Activated gamma-delta T cell treated with Interleukin-2 at 50 U/mL for 16 hours (primary cell): ENCODE measurements around the gene CACNB2.
"Not testable (repeated sequence)": the region's sequence is repeated elsewhere in the genome, so short reads cannot be mapped to it uniquely, and the experiment has no call there.

Experiments
- DNase-seq: peaks from one replicate; pipeline ENCODE4 v3.0.0-alpha.2; 2020

Gene CACNB2

GRCh38 chr10:18202680-18203460 is 62.6 kb downstream of the CACNB2 start:
- no peak for DNase-seq

- DNase-seq, result no peak
Measured at GRCh38 chr10:18203471-18203870, 63.2 kb downstream of the CACNB2 start.

- no peak for DNase-seq
Measured at GRCh38 chr10:18204039-18204835, 64.0 kb downstream of the CACNB2 start.

- DNase-seq, result no peak
Measured at GRCh38 chr10:18205098-18205834, 65.0 kb downstream of the CACNB2 start.

- not testable (repeated sequence) for DNase-seq
Measured at GRCh38 chr10:18208186-18208585, 68.0 kb downstream of the CACNB2 start.

GRCh38 chr10:18209241-18209640 is 69.0 kb downstream of the CACNB2 start:
- no peak for DNase-seq

GRCh38 chr10:18210711-18211110 is 70.5 kb downstream of the CACNB2 start:
- no peak for DNase-seq

GRCh38 chr10:18211862-18212261 is 71.6 kb downstream of the CACNB2 start:
- no peak for DNase-seq

GRCh38 chr10:18213271-18213670 is 73.0 kb downstream of the CACNB2 start:
- DNase-seq, result no peak

GRCh38 chr10:18214691-18215563 is 74.7 kb downstream of the CACNB2 start:
- DNase-seq, result no peak

- no peak for DNase-seq
Measured at GRCh38 chr10:18216482-18216881, 76.3 kb downstream of the CACNB2 start.

- no peak for DNase-seq
Measured at GRCh38 chr10:18217577-18217976, 77.4 kb downstream of the CACNB2 start.

- DNase-seq, result no peak
Measured at GRCh38 chr10:18219146-18219545, 78.9 kb downstream of the CACNB2 start.

- no peak for DNase-seq
Measured at GRCh38 chr10:18221123-18221522, 80.9 kb downstream of the CACNB2 start.

GRCh38 chr10:18221882-18222281 is 81.7 kb downstream of the CACNB2 start:
- no peak for DNase-seq

GRCh38 chr10:18222866-18223265 is 82.6 kb downstream of the CACNB2 start:
- no peak for DNase-seq

- DNase-seq, result no peak
Measured at GRCh38 chr10:18223898-18224297, 83.7 kb downstream of the CACNB2 start.

- DNase-seq, result no peak
Measured at GRCh38 chr10:18224626-18225445, 84.6 kb downstream of the CACNB2 start.

GRCh38 chr10:18226336-18226735 is 86.1 kb downstream of the CACNB2 start:
- DNase-seq, result no peak

GRCh38 chr10:18229826-18230225 is 89.6 kb downstream of the CACNB2 start:
- DNase-seq, result no peak

GRCh38 chr10:18230794-18231193 is 90.6 kb downstream of the CACNB2 start:
- DNase-seq, result no peak

- DNase-seq, result no peak
Measured at GRCh38 chr10:18231480-18231879, 91.3 kb downstream of the CACNB2 start.
